Aortic smooth muscle cell (primary cell): ENCODE results near the gene TGFBR1. TPM values are rescaled to one million over a fixed set of nuclear protein-coding genes. Genes with fewer than 3 reads are reported as not detected.

ENCODE experiments used
- total RNA-seq: library from RNA; depleted of rRNA; stranded (reverse); fragments of >200 nt; gene quantifications from 2 replicates; pipeline ENCODE4 v1.2.3, GENCODE V29; 2014

TGFBR1 gene
- 21.3 and 27.2 TPM in 2 replicates for total RNA-seq

DNA sequence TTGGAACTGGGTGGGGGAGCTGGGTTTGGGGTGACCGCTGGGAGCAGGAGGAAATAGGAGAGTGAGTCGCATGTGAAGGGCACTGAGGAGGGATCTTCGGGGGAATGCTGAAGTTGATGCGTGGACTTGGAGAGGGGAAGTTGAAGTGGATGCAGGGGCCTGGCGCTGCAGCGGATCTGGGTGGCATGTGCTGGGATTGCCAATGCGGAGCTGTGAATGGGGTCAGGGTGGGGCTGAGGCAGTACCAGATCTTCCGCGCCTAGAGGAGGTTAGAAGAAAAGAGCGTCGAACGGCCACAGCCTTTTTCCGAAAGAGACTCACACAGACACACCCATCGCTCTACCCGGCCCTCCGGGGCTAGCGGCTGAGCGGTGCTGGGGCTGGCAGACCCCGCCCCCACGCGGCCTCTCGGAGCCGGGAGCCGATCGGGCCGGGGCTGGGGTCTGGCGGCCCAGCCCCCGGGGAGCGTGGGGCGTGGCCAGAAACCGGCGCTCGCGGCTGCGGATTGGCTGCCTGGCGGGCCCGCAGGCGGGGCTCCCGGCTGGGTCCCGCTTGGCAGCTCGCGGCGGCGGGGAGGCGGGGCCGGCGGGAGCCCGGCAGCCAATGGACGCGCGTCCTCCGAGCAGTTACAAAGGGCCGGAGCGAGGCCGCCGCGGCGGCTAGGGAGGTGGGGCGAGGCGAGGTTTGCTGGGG, at the start of gene TGFBR1:
Gene TGFBR1, plus strand, starts transcription at position 655 of the 693 bp plus-strand sequence. CDS start 93 bp downstream, outside the sequence.

Other genes starting within 250 kb of the TGFBR1 start
- gene COL15A1, start 161.2 kb upstream of the TGFBR1 start, total RNA-seq: 2.6 and 2.7 TPM in 2 replicates
- 35.2 and 38.6 TPM in 2 replicates for gene ALG2, start 116.8 kb downstream of the TGFBR1 start, total RNA-seq
- gene SEC61B, start 117.2 kb downstream of the TGFBR1 start, total RNA-seq: 72.6 and 89.3 TPM in 2 replicates